Loucy (cell line): ENCODE results near the gene CISD1.

Experiments
- H2AFZ ChIP-seq: fragments of 200-600 bp; sonication (generic); 2 replicates; pipeline ENCODE4 v1.6.0; 2016; ENCODE audit warnings: antibody characterized with exemption, mild to moderate bottlenecking, low read length, moderate library complexity
- H3F3A ChIP-seq: fragments of 200-600 bp; 2 replicates; pipeline ENCODE4 v1.6.0; 2016; ENCODE audit warnings: antibody characterized with exemption, low read depth, mild to moderate bottlenecking
- H3K27me3 ChIP-seq: fragments of 200-600 bp; sonication (generic); 2 replicates; pipeline ENCODE4 v1.6.1; 2014; ENCODE audit warnings: low read length, mild to moderate bottlenecking; ENCODE audit not compliant: insufficient read depth, poor library complexity, severe bottlenecking
- H3K36me3 ChIP-seq: fragments of 200-600 bp; sonication (generic); 2 replicates; pipeline ENCODE4 v1.6.1; 2016; ENCODE audit warnings: low read length; ENCODE audit not compliant: insufficient read depth
- H3K4me1 ChIP-seq: fragments of 200-600 bp; sonication (generic); 2 replicates; pipeline ENCODE4 v1.5.1; 2014; ENCODE audit warnings: low read length, mild to moderate bottlenecking; ENCODE audit not compliant: insufficient read depth, poor library complexity, severe bottlenecking
- H3K4me2 ChIP-seq: fragments of 200-600 bp; sonication (generic); 2 replicates; pipeline ENCODE4 v1.6.0; 2014; ENCODE audit warnings: antibody characterized with exemption, low read length, low read depth, mild to moderate bottlenecking; ENCODE audit not compliant: poor library complexity, severe bottlenecking
- H3K4me3 ChIP-seq: fragments of 200-600 bp; sonication (generic); 2 replicates; pipeline ENCODE4 v1.5.1; 2014; ENCODE audit warnings: low read length, mild to moderate bottlenecking, mixed read lengths; ENCODE audit not compliant: poor library complexity, severe bottlenecking
- H3K79me2 ChIP-seq: fragments of 200-600 bp; sonication (generic); 2 replicates; pipeline ENCODE4 v1.6.1; 2014; ENCODE audit warnings: low read length; ENCODE audit not compliant: insufficient read depth
- H3K9ac ChIP-seq: fragments of 200-600 bp; sonication (generic); 2 replicates; pipeline ENCODE4 v1.6.0; 2014; ENCODE audit warnings: mild to moderate bottlenecking, low read depth, low read length, moderate library complexity; ENCODE audit not compliant: poor library complexity, severe bottlenecking
- H3K9me2 ChIP-seq: fragments of 200-600 bp; sonication (generic); replicated peaks from 2 replicates; pipeline ENCODE4 v1.6.1; 2016; ENCODE audit warnings: low read depth, low read length, mixed read lengths
- H3K9me3 ChIP-seq: fragments of 200-600 bp; sonication (generic); 2 replicates; pipeline ENCODE4 v1.6.1; 2014; ENCODE audit warnings: mild to moderate bottlenecking, antibody characterized with exemption, low read length, low read depth; ENCODE audit not compliant: insufficient read depth
- H4K20me1 ChIP-seq: fragments of 200-600 bp; sonication (generic); 2 replicates; pipeline ENCODE4 v1.6.0; 2014; ENCODE audit warnings: antibody characterized with exemption, low read length, mild to moderate bottlenecking; ENCODE audit not compliant: insufficient read depth, poor library complexity, severe bottlenecking
- CTCF ChIP-seq: fragments of 200-600 bp; sonication (generic); conservative IDR thresholded peaks from 2 replicates; pipeline ENCODE4 v1.5.1; 2014; ENCODE audit warnings: mild to moderate bottlenecking, antibody characterized with exemption, low read length
- EZH2phosphoT487 ChIP-seq: fragments of 200-600 bp; IDR thresholded peaks from 2 replicates; pipeline ENCODE4 v1.6.1; 2018; ENCODE audit warnings: antibody characterized with exemption, mild to moderate bottlenecking, moderate library complexity, borderline replicate concordance

CISD1 gene

GRCh38 chr10:58335306-58336005, 66.5 kb downstream of the CISD1 start:
- Histone ChIP-seq H3K9ac (peak overlapping the region; percentile 75), H3K4me1 (peaks cover 30% of the 10 kb centered on the region), H3K4me3 (peak overlapping the region; percentile 90), H3K79me2 (peaks cover 30% of the 10 kb centered on the region), H3K9me2 (no peaks in the 10 kb centered on the region), H2AFZ (peak overlapping the region; percentile 88), H3K27me3 (no peaks in the 10 kb centered on the region), H4K20me1 (peaks cover 26% of the 10 kb centered on the region), H3K4me2 (peak overlapping the region; percentile 98), H3F3A (no peaks in the 10 kb centered on the region), H3K36me3 (no peaks in the 10 kb centered on the region), H3K9me3 (no peaks in the 10 kb centered on the region)
- TF ChIP-seq EZH2phosphoT487 (no peak), CTCF (no peak)

DNA sequence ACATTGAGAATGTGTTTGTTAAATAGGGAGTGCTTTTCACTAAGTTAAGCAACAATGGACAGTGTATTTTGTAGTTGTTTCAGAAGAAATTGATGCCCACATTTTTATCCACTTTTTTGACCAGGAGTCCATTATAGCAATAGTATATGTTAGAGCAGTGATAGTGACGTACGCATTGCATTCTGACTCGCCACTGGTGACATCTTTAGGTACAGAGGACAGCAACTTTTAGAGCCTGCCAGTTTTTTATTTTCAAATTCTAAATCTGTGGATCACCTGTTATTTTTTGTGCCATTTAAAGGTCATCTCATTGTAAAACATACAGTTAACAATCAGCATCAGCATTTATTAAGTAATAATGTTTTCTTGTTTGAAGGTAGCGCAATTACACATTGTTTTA, 67.3 kb downstream of the CISD1 start:
- Histone ChIP-seq H3K27me3 (no peaks in the 10 kb centered on the region), H3K4me2 (peak overlapping the region; percentile 98), H3K9ac (peak overlapping the region; percentile 75), H3K4me1 (peaks cover 35% of the 10 kb centered on the region), H2AFZ (no peak overlapping the region), H3K79me2 (peaks cover 30% of the 10 kb centered on the region), H4K20me1 (peaks cover 26% of the 10 kb centered on the region), H3K9me2 (no peaks in the 10 kb centered on the region), H3K9me3 (no peaks in the 10 kb centered on the region), H3K4me3 (peak overlapping the region; percentile 90), H3F3A (no peaks in the 10 kb centered on the region), H3K36me3 (no peaks in the 10 kb centered on the region)
- no peak for TF ChIP-seq CTCF
